Measurements from ENCODE around the gene NTNG1. TPM values are rescaled to one million over a fixed set of nuclear protein-coding genes. Genes with fewer than 3 reads are reported as not detected.

NTNG1 gene
- total RNA-seq, 1 donor from 2014 or later: 2.4 TPM

GRCh38 chr1:107394301-107394700 lies 253.5 kb downstream of the NTNG1 start:
- Histone ChIP-seq H3K27me3 (ENCODE audit: control insufficient read depth, insufficient read depth, low read length) (no peaks in the 10 kb centered on the region), H3K4me3 (ENCODE audit: low read depth, low read length) (no peak overlapping the region), H3K36me3 (ENCODE audit: control insufficient read depth, insufficient read depth, low read length) (no peaks in the 10 kb centered on the region)
- TF ChIP-seq CTCF (IDR thresholded peaks at IDR 0.05; ENCODE audit: insufficient read depth, low read length, severe bottlenecking): no peak
- DNase-seq (ENCODE audit: low read depth): no peak
- no peak for FAIRE-seq

GRCh38 chr1:107401704-107402103 lies 260.9 kb downstream of the NTNG1 start:
- Histone ChIP-seq H3K27me3 (ENCODE audit: control insufficient read depth, insufficient read depth, low read length) (no peaks in the 10 kb centered on the region), H3K36me3 (ENCODE audit: control insufficient read depth, insufficient read depth, low read length) (no peaks in the 10 kb centered on the region), H3K4me3 (ENCODE audit: low read depth, low read length) (no peak overlapping the region)
- no peak for TF ChIP-seq CTCF (IDR thresholded peaks at IDR 0.05; ENCODE audit: insufficient read depth, low read length, severe bottlenecking)
- DNase-seq (ENCODE audit: low read depth): no peak
- no peak for FAIRE-seq

GRCh38 chr1:107404756-107405155 lies 263.9 kb downstream of the NTNG1 start:
- H3K27me3 ChIP-seq (ENCODE audit: control insufficient read depth, insufficient read depth, low read length): no peaks in the 10 kb centered on the region
- DNase-seq (ENCODE audit: low read depth) (peak; percentile 15), FAIRE-seq (no peak)
- H3K36me3 ChIP-seq (ENCODE audit: control insufficient read depth, insufficient read depth, low read length): no peaks in the 10 kb centered on the region
- TF ChIP-seq CTCF (IDR thresholded peaks at IDR 0.05; ENCODE audit: insufficient read depth, low read length, severe bottlenecking): no peak
- H3K4me3 ChIP-seq (ENCODE audit: low read depth, low read length): no peak overlapping the region

- no peaks in the 10 kb centered on the region for H3K27me3 ChIP-seq (ENCODE audit: control insufficient read depth, insufficient read depth, low read length)
- DNase-seq (ENCODE audit: low read depth) (peak; percentile 34), FAIRE-seq (no peak)
- no peak overlapping the region for H3K4me3 ChIP-seq (ENCODE audit: low read depth, low read length)
- no peaks in the 10 kb centered on the region for H3K36me3 ChIP-seq (ENCODE audit: control insufficient read depth, insufficient read depth, low read length)
- no peak for TF ChIP-seq CTCF (IDR thresholded peaks at IDR 0.05; ENCODE audit: insufficient read depth, low read length, severe bottlenecking)
Measured at GRCh38 chr1:107405236-107405635, 264.4 kb downstream of the NTNG1 start.

- DNase-seq (ENCODE audit: low read depth): no peak
- Histone ChIP-seq H3K4me3 (ENCODE audit: low read depth, low read length) (no peak overlapping the region), H3K27me3 (ENCODE audit: control insufficient read depth, insufficient read depth, low read length) (no peaks in the 10 kb centered on the region), H3K36me3 (ENCODE audit: control insufficient read depth, insufficient read depth, low read length) (no peaks in the 10 kb centered on the region)
- no peak for TF ChIP-seq CTCF (IDR thresholded peaks at IDR 0.05; ENCODE audit: insufficient read depth, low read length, severe bottlenecking)
- no peak for FAIRE-seq
Measured at GRCh38 chr1:107407011-107407410, 266.2 kb downstream of the NTNG1 start.

- no peaks in the 10 kb centered on the region for H3K27me3 ChIP-seq (ENCODE audit: control insufficient read depth, insufficient read depth, low read length)
- no peak for DNase-seq (ENCODE audit: low read depth)
- H3K36me3 ChIP-seq (ENCODE audit: control insufficient read depth, insufficient read depth, low read length): no peaks in the 10 kb centered on the region
- no peak overlapping the region for H3K4me3 ChIP-seq (ENCODE audit: low read depth, low read length)
- no peak for FAIRE-seq
- no peak for TF ChIP-seq CTCF (IDR thresholded peaks at IDR 0.05; ENCODE audit: insufficient read depth, low read length, severe bottlenecking)
Measured at GRCh38 chr1:107413546-107413945, 272.7 kb downstream of the NTNG1 start.

Data from bronchial epithelial cell (primary cell).